ENCODE measurements around the gene ABHD16A.
"Not testable (repeated sequence)": the region's sequence is repeated elsewhere in the genome, so short reads cannot be mapped to it uniquely, and the experiment has no call there.

Gene ABHD16A

GRCh38 chr6:31713991-31714684 lies 11.0 kb upstream of the ABHD16A start:
- no peaks in the 10 kb centered on the region for H3K9me3 ChIP-seq
- H3K4me1 ChIP-seq: peaks cover 7% of the 10 kb centered on the region
- in situ Hi-C loops (cut with MboI; ENCODE audit: low sequenced_read_pairs): no loop called here
- no peak overlapping the region for H3K4me3 ChIP-seq
- H3K36me3 ChIP-seq (replicated peaks): no peaks in the 10 kb centered on the region
- H3K27me3 ChIP-seq (ENCODE audit: low read depth): no peaks in the 10 kb centered on the region
- peak; percentile 23 to 38 for DNase-seq (ENCODE audit: low spot score in 2 of 2)

DNA sequence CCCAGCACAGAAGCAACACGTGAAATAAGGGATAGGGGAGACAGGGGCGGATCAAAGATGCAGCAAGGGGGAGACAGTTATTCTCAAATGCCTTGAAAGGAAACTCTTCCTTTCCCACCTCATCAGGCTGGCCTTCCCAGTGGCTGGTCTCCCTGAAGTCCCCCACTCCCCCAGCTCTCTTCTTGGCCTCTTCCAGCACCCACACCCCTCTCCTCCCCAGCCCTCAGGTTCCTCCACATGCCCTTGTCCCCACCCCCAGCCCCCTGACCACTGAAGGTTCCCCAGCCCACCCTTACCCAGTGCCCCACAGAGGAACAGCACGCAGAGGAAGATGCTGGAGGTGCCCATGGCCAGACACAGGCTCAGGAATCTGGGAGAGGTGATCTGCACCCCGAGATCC lies 10.3 kb upstream of the ABHD16A start:
- in situ Hi-C loops (cut with MboI; ENCODE audit: low sequenced_read_pairs): no loop called here
- no peaks in the 10 kb centered on the region for H3K9me3 ChIP-seq
- DNase-seq (ENCODE audit: low spot score in 2 of 2): no peak
- H3K36me3 ChIP-seq (replicated peaks): no peaks in the 10 kb centered on the region
- H3K4me3 ChIP-seq: no peak overlapping the region
- H3K27me3 ChIP-seq (ENCODE audit: low read depth): no peaks in the 10 kb centered on the region
- peaks cover 7% of the 10 kb centered on the region for H3K4me1 ChIP-seq

GRCh38 chr6:31712296-31712695 lies 9.2 kb upstream of the ABHD16A start:
- no peak for DNase-seq (ENCODE audit: low spot score in 2 of 2)
- H3K27me3 ChIP-seq (ENCODE audit: low read depth): no peaks in the 10 kb centered on the region
- no peaks in the 10 kb centered on the region for H3K9me3 ChIP-seq
- peaks cover 7% of the 10 kb centered on the region for H3K4me1 ChIP-seq
- in situ Hi-C loops (cut with MboI; ENCODE audit: low sequenced_read_pairs): no loop called here
- no peaks in the 10 kb centered on the region for H3K36me3 ChIP-seq (replicated peaks)
- no peak overlapping the region for H3K4me3 ChIP-seq

DNA sequence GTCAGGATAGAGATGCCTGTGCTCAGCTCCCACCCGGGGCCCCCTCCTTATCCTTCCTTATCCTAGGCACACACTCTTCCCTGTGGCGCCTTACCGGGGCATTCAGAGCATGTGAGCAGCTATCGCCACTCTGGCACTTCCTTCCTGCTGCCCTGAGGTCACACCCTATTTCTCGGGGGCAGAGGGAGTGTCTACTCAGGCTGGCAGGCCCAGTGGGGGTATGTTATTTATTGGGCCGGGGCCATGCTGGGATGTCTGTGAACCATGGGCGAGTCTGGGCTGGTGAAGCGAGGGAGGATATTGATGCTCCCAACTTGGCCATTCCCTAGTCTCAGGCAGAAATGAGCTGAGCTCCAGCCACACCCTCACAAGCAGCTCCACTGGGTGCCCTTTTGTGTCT lies 8.1 kb upstream of the ABHD16A start:
- Histone ChIP-seq H3K27me3 (ENCODE audit: low read depth) (no peaks in the 10 kb centered on the region), H3K36me3 (replicated peaks) (no peaks in the 10 kb centered on the region), H3K9me3 (no peaks in the 10 kb centered on the region), H3K4me1 (peaks cover 7% of the 10 kb centered on the region), H3K4me3 (no peak overlapping the region)
- DNase-seq (ENCODE audit: low spot score in 2 of 2): no peak
- in situ Hi-C loops (cut with MboI; ENCODE audit: low sequenced_read_pairs): no loop called here

DNA sequence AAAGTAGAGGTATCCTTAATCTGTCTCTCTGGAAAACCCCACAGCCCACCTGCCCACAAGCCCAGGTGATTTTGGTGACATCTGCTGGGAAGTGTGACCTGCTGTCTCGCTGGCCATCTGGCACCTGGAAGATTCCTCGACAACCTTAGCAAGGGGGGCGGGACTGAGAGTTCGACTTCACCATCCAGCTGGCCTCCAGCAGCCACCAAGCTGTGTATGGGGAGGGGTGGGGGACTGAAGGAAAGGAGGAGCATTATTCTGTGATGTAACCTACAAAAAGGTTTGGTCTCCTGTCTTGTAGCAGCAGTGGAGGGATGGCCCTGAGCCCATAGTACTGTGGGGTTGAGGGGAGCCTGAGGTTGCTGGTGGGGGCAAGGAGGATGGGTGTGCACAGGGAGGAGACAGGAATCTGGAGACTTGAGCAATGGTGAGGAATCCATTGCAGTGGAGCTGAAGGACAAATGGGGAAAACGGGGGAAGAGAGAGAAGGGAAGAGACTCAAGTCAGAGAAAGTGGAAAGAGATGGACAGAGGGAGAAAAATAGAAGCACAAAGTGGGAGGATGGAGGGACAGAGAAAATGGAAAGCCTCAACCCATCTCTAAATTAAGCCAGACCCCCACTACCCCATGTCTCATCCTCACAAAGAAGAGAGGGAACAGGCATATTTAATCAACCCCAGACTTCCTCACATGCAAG lies 7.5 kb upstream of the ABHD16A start:
- peaks cover 7% of the 10 kb centered on the region for H3K4me1 ChIP-seq
- no peaks in the 10 kb centered on the region for H3K27me3 ChIP-seq (ENCODE audit: low read depth)
- in situ Hi-C loops (cut with MboI; ENCODE audit: low sequenced_read_pairs): no loop called here
- no peak overlapping the region for H3K4me3 ChIP-seq
- DNase-seq (ENCODE audit: low spot score in 2 of 2): no peak
- no peaks in the 10 kb centered on the region for H3K9me3 ChIP-seq
- H3K36me3 ChIP-seq (replicated peaks): no peaks in the 10 kb centered on the region

GRCh38 chr6:31709157-31709556 lies 6.0 kb upstream of the ABHD16A start:
- in situ Hi-C loops (cut with MboI; ENCODE audit: low sequenced_read_pairs); H3K4me3 ChIP-seq; H3K27me3 ChIP-seq (ENCODE audit: low read depth); H3K9me3 ChIP-seq; DNase-seq (ENCODE audit: low spot score in 2 of 2); H3K36me3 ChIP-seq (replicated peaks); H3K4me1 ChIP-seq: not testable (repeated sequence)

GRCh38 chr6:31708224-31708623 lies 5.1 kb upstream of the ABHD16A start:
- H3K9me3 ChIP-seq: no peaks in the 10 kb centered on the region
- H3K4me1 ChIP-seq: peaks cover 6% of the 10 kb centered on the region
- no peak for DNase-seq (ENCODE audit: low spot score in 2 of 2)
- H3K36me3 ChIP-seq (replicated peaks): no peaks in the 10 kb centered on the region
- H3K4me3 ChIP-seq: no peak overlapping the region
- in situ Hi-C loops (cut with MboI; ENCODE audit: low sequenced_read_pairs): no loop called here
- H3K27me3 ChIP-seq (ENCODE audit: low read depth): no peaks in the 10 kb centered on the region

- DNase-seq (ENCODE audit: low spot score in 2 of 2): no peak
- Histone ChIP-seq H3K4me3 (no peak overlapping the region), H3K4me1 (peaks cover 6% of the 10 kb centered on the region), H3K36me3 (replicated peaks) (no peaks in the 10 kb centered on the region), H3K27me3 (ENCODE audit: low read depth) (no peaks in the 10 kb centered on the region), H3K9me3 (no peaks in the 10 kb centered on the region)
- in situ Hi-C loops (cut with MboI; ENCODE audit: low sequenced_read_pairs): no loop called here
These were observed 4.6 kb upstream of the ABHD16A start for GRCh38 chr6:31707701-31708100.

GRCh38 chr6:31706599-31706998 lies 3.5 kb upstream of the ABHD16A start, which contains the start of gene LY6G6F:
TSS of gene LY6G6F (plus strand) at chr6:31706866. CDS start at chr6:31706907, 41 bp downstream.
- no peak for DNase-seq (ENCODE audit: low spot score in 2 of 2)
- no peaks in the 10 kb centered on the region for H3K36me3 ChIP-seq (replicated peaks)

DNA sequence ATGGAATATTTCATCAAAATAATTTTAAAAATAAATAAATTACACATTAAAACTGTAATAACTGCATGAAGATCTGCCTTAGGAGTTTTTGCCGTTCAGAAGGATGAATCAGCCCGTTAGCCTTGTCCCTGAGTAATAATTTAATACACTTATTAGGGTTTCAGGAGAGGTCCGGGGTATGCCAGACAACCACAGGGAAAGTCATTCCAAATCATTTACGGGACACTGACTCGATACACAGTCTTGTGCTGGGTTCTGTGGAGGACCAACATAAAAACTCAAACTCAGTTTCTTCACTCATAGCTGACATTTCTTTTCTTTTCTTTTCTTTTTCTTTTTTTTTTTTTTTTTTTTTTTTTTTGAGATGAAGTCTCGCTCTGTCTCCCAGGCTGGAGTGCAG lies 2.8 kb upstream of the ABHD16A start:
- in situ Hi-C loops (cut with MboI; ENCODE audit: low sequenced_read_pairs): no loop called here

More at GRCh38 chr6:31706599-31706998, 3.5 kb upstream of the ABHD16A start, which contains the start of gene LY6G6F:
- Histone ChIP-seq H3K4me3 (no peak within 1 kb of the TSS), H3K4me1 (peaks cover 10% of the 10 kb centered on the region), H3K9me3 (no peaks in the 10 kb centered on the region), H3K27me3 (ENCODE audit: low read depth) (no peaks in the 10 kb centered on the region)
- in situ Hi-C loops (cut with MboI; ENCODE audit: low sequenced_read_pairs): no loop called here

GRCh38 chr6:31702405-31702818 lies 712 bp downstream of the ABHD16A start:
- DNase-seq (ENCODE audit: low spot score in 2 of 2): no peak
- Histone ChIP-seq H3K27me3 (ENCODE audit: low read depth) (no peaks in the 10 kb centered on the region), H3K4me1 (peaks cover 13% of the 10 kb centered on the region), H3K36me3 (replicated peaks) (peaks cover 7% of the 10 kb centered on the region), H3K4me3 (peak overlapping the region; percentile 90), H3K9me3 (no peaks in the 10 kb centered on the region)
- in situ Hi-C loops (cut with MboI; ENCODE audit: low sequenced_read_pairs): no loop called here

More for the DNA sequence above, 2.8 kb upstream of the ABHD16A start:
- Histone ChIP-seq H3K9me3 (no peaks in the 10 kb centered on the region), H3K27me3 (ENCODE audit: low read depth) (no peaks in the 10 kb centered on the region), H3K4me3 (no peak overlapping the region), H3K4me1 (peaks cover 13% of the 10 kb centered on the region), H3K36me3 (replicated peaks) (no peaks in the 10 kb centered on the region)
- no peak for DNase-seq (ENCODE audit: low spot score in 2 of 2)

- H3K9me3 ChIP-seq: no peaks in the 10 kb centered on the region
- peak overlapping the region; percentile 90 for H3K4me3 ChIP-seq
- no peak for DNase-seq (ENCODE audit: low spot score in 2 of 2)
- no peaks in the 10 kb centered on the region for H3K27me3 ChIP-seq (ENCODE audit: low read depth)
- H3K4me1 ChIP-seq: peaks cover 13% of the 10 kb centered on the region
- H3K36me3 ChIP-seq (replicated peaks): peaks cover 10% of the 10 kb centered on the region
- in situ Hi-C loops (cut with MboI; ENCODE audit: low sequenced_read_pairs): no loop called here
These were observed 1.3 kb downstream of the ABHD16A start for GRCh38 chr6:31701666-31702404.

DNA sequence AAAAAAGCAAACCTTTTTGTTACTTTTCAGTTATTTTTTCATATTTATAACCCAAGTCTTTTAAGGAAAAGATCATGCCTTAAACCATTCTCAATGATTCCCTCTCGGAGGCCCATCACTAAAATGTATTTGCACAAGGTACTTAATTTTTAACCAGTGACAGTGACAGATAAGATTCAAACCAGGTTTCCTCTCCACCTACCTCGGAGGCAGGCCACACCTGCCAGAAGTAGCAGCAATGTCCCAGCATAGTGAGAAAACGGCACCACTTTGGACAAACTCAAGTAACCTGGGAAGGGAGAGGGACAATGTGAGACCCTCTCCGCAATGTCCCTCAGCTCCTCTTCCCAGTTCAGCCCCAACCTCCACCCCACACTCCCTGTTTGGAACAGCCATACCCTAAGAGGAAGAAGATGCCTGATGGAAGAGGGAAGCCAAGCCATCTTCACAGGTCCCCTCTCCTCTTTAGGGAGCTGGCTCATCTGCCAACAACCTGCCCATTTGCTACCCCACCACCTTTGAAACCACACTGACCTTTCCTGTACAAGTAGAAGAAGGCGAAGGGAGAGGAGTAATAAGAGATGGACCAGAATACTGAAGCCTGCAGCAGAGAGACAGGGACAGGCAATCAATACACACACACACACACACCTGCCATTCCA lies 2.3 kb downstream of the ABHD16A start:
- H3K4me1 ChIP-seq: peaks cover 13% of the 10 kb centered on the region
- in situ Hi-C loops (cut with MboI; ENCODE audit: low sequenced_read_pairs): no loop called here
- H3K9me3 ChIP-seq: no peaks in the 10 kb centered on the region
- H3K4me3 ChIP-seq: no peak overlapping the region
- H3K27me3 ChIP-seq (ENCODE audit: low read depth): no peaks in the 10 kb centered on the region
- peaks cover 13% of the 10 kb centered on the region for H3K36me3 ChIP-seq (replicated peaks)
- no peak for DNase-seq (ENCODE audit: low spot score in 2 of 2)

Measured in HAP-1 (cell line).